B cell (primary cell): Measurements from ENCODE around the gene ARHGAP15.

Experiments used
- EZH2 ChIP-seq: IDR thresholded peaks from 2 replicates; pipeline ENCODE4 v1.6.1; 2012; ENCODE audit warnings: borderline replicate concordance, low read depth, mild to moderate bottlenecking, moderate library complexity, low read length; ENCODE audit not compliant: insufficient read depth, poor library complexity, severe bottlenecking
- TF ChIP-seq, protein P1 (sequence below): fragments of 200-600 bp; IDR thresholded peaks from one replicate; pipeline ENCODE4 v1.8.0; 2022; ENCODE audit warnings: antibody characterized with exemption, mild to moderate bottlenecking

- TF ChIP-seq, protein P1, sequence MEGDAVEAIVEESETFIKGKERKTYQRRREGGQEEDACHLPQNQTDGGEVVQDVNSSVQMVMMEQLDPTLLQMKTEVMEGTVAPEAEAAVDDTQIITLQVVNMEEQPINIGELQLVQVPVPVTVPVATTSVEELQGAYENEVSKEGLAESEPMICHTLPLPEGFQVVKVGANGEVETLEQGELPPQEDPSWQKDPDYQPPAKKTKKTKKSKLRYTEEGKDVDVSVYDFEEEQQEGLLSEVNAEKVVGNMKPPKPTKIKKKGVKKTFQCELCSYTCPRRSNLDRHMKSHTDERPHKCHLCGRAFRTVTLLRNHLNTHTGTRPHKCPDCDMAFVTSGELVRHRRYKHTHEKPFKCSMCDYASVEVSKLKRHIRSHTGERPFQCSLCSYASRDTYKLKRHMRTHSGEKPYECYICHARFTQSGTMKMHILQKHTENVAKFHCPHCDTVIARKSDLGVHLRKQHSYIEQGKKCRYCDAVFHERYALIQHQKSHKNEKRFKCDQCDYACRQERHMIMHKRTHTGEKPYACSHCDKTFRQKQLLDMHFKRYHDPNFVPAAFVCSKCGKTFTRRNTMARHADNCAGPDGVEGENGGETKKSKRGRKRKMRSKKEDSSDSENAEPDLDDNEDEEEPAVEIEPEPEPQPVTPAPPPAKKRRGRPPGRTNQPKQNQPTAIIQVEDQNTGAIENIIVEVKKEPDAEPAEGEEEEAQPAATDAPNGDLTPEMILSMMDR = no peak
- no peak for TF ChIP-seq EZH2
These were observed 96.7 kb downstream of the ARHGAP15 start for GRCh38 chr2:143225931-143226330.
